ENCODE measurements around the gene TIE1.
A peak's percentile ranks its signal among the peaks of the same experiment; 100 is the strongest.

The TIE1 gene

DNA sequence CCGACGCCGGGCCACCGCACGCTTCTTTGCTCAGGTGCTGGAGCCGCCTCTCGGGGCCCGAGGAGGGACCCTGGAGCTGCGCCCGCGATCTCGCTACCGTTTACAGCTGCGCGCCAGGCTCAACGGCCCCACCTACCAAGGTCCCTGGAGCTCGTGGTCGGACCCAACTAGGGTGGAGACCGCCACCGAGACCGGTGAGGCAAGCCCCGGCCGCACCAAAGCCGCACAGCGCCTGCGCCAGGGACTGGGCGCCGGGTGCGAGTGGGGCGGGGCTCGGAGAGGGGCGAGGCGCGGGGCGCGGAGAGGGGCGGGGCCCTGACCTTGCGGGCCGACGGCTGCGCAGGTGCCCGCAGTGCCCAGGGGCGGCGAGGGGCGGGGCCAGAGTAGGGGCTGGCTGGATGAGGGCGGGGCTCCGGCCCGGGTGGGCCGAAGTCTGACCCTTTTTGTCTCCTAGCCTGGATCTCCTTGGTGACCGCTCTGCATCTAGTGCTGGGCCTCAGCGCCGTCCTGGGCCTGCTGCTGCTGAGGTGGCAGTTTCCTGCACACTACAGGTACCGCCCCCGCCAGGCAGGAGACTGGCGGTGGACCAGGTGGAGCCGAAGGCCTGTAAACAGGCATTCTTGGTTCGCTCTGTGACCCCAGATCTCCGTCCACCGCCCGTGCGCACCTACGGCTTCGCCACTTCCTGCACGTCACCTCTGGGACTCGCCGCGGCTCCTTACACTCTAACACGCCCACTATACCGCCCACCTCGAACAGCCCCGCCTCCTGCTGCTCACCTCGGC, 48.2 kb downstream of the TIE1 start:
- Histone ChIP-seq H3K27me3 (ENCODE audit: control insufficient read depth in 2 of 2, insufficient read depth in 2 of 2, low read length in 2 of 2) (no peaks in the 10 kb centered on the region), H3K4me3 (ENCODE audit: low read length in 2 of 2) (peak overlapping the region; percentile 67 to 78), H3K36me3 (ENCODE audit: control insufficient read depth in 2 of 2, insufficient read depth in 2 of 2, low read length in 2 of 2) (no peaks in the 10 kb centered on the region), H3K4me1 (ENCODE audit: control insufficient read depth in 2 of 2, insufficient read depth in 2 of 2, low read length in 2 of 2) (peaks cover 16 to 29% of the 10 kb centered on the region in 2 donors), H3K9ac (ENCODE audit: low read depth in 1 of 2, low read length in 2 of 2) (peak overlapping the region; percentile 88), H3K27ac (ENCODE audit: low read depth in 2 of 2, low read length in 2 of 2) (peak overlapping the region; percentile 99), H3K9me3 (ENCODE audit: control insufficient read depth in 2 of 2, low read length in 2 of 2) (no peaks in the 10 kb centered on the region)

DNA sequence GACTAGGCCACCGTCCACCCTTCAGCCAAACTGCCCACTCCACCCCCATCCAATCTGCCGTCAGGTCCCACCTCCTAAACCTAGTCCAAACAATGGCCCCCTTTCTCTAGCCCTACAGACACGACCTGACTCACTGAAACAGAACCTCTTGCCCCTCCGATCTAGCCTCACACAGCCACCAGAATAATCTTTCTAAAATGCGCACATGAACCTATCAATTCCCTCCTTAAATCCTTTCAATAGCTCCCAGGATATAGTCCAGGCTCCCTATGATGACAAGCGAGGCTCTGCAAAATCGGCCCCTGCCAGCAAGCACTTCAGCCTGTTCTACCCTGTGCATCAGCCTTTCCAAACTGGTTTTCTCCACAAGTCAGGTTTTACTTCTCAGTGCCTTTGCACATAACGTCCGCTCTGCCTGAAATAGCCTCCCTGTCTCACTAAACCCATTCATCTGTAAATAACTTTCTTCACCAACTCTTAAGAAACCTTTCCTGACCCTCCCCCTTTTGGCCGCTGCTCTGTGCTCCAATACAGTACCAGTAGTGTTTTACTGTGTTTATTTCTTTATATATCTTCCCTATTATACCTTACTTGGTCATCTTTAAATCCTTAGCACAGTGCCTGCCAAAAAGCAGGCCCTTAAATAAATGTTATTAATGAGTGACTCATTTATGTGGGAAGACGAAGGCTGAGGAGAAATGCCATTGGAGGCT, 49.0 kb downstream of the TIE1 start:
- peak overlapping the region; percentile 67 to 78 for H3K4me3 ChIP-seq (ENCODE audit: low read length in 2 of 2)
- H3K27ac ChIP-seq (ENCODE audit: low read depth in 2 of 2, low read length in 2 of 2): peak overlapping the region; percentile 99
- H3K9ac ChIP-seq (ENCODE audit: low read depth in 1 of 2, low read length in 2 of 2): peak overlapping the region; percentile 88

GRCh38 chr1:43350976-43351375, 50.2 kb downstream of the TIE1 start:
- no peaks in the 10 kb centered on the region for H3K36me3 ChIP-seq (ENCODE audit: control insufficient read depth in 2 of 2, insufficient read depth in 2 of 2, low read length in 2 of 2)
- H3K4me1 ChIP-seq (ENCODE audit: control insufficient read depth in 2 of 2, insufficient read depth in 2 of 2, low read length in 2 of 2): peaks cover 16% of the 10 kb centered on the region in 2 donors
- H3K27me3 ChIP-seq (ENCODE audit: control insufficient read depth in 2 of 2, insufficient read depth in 2 of 2, low read length in 2 of 2): no peaks in the 10 kb centered on the region
- no peaks in the 10 kb centered on the region for H3K9me3 ChIP-seq (ENCODE audit: control insufficient read depth in 2 of 2, low read length in 2 of 2)
- no peak overlapping the region for H3K4me3 ChIP-seq (ENCODE audit: low read length in 2 of 2)
- no peak overlapping the region for H3K27ac ChIP-seq (ENCODE audit: low read depth in 2 of 2, low read length in 2 of 2)
- no peak overlapping the region for H3K9ac ChIP-seq (ENCODE audit: low read depth in 1 of 2, low read length in 2 of 2)

More for the DNA sequence above, 49.0 kb downstream of the TIE1 start:
- H3K9me3 ChIP-seq (ENCODE audit: control insufficient read depth in 2 of 2, low read length in 2 of 2): no peaks in the 10 kb centered on the region
- H3K36me3 ChIP-seq (ENCODE audit: control insufficient read depth in 2 of 2, insufficient read depth in 2 of 2, low read length in 2 of 2): no peaks in the 10 kb centered on the region
- H3K27me3 ChIP-seq (ENCODE audit: control insufficient read depth in 2 of 2, insufficient read depth in 2 of 2, low read length in 2 of 2): no peaks in the 10 kb centered on the region
- H3K4me1 ChIP-seq (ENCODE audit: control insufficient read depth in 2 of 2, insufficient read depth in 2 of 2, low read length in 2 of 2): peaks cover 16 to 22% of the 10 kb centered on the region in 2 donors

DNA sequence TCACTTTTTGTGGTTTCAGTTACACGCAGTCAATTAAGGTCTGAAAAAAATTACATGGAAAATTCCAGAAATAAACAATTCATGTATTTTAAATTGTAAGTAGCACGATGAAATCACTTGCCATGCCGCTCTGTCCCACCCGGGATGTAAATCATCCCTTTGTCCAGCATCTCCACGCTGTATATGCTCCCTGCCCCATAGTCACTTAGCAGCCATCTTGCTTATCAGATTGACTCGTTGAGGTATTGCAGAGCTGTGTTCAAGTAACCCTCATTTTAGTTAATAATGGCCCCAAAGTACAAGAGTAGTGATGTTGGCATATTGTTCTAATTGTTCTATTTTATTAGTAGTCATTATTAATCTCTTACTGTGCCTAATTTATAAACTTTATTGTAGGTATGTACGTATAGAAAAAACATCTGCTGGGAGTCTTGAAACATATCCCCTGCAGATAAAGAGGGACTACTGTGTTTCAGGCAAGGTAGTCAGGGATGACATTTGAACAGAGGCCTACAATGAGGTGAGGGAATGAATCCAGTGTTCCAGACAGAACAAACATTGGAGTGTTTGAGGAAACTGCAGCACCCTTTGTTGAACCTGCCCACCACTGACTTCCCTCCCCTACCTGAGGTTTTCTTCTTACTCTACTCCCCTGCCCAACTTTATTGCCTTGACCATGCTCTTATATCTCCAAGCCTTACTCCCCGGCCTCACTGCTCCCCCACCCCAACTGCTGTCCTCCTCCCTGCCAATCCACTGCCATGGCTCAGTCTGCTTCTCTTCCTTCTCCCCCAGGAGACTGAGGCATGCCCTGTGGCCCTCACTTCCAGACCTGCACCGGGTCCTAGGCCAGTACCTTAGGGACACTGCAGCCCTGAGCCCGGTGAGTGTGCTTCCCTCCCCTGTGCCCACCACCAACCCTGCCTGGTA, 50.9 kb downstream of the TIE1 start:
- peaks cover 16% of the 10 kb centered on the region in 2 donors for H3K4me1 ChIP-seq (ENCODE audit: control insufficient read depth in 2 of 2, insufficient read depth in 2 of 2, low read length in 2 of 2)
- no peak overlapping the region for H3K4me3 ChIP-seq (ENCODE audit: low read length in 2 of 2)
- H3K9me3 ChIP-seq (ENCODE audit: control insufficient read depth in 2 of 2, low read length in 2 of 2): no peaks in the 10 kb centered on the region
- peak overlapping the region in 1 of 2 donors; percentile 30 for H3K27ac ChIP-seq (ENCODE audit: low read depth in 2 of 2, low read length in 2 of 2)
- no peaks in the 10 kb centered on the region for H3K36me3 ChIP-seq (ENCODE audit: control insufficient read depth in 2 of 2, insufficient read depth in 2 of 2, low read length in 2 of 2)
- H3K27me3 ChIP-seq (ENCODE audit: control insufficient read depth in 2 of 2, insufficient read depth in 2 of 2, low read length in 2 of 2): no peaks in the 10 kb centered on the region
- no peak overlapping the region for H3K9ac ChIP-seq (ENCODE audit: low read depth in 1 of 2, low read length in 2 of 2)

GRCh38 chr1:43352351-43352705, 51.5 kb downstream of the TIE1 start:
- H3K36me3 ChIP-seq (ENCODE audit: control insufficient read depth in 2 of 2, insufficient read depth in 2 of 2, low read length in 2 of 2): no peaks in the 10 kb centered on the region
- H3K27ac ChIP-seq (ENCODE audit: low read depth in 2 of 2, low read length in 2 of 2): peak overlapping the region in 1 of 2 donors; percentile 30
- no peak overlapping the region for H3K4me3 ChIP-seq (ENCODE audit: low read length in 2 of 2)
- H3K9me3 ChIP-seq (ENCODE audit: control insufficient read depth in 2 of 2, low read length in 2 of 2): no peaks in the 10 kb centered on the region
- no peak overlapping the region for H3K9ac ChIP-seq (ENCODE audit: low read depth in 1 of 2, low read length in 2 of 2)
- peaks cover 16% of the 10 kb centered on the region in 2 donors for H3K4me1 ChIP-seq (ENCODE audit: control insufficient read depth in 2 of 2, insufficient read depth in 2 of 2, low read length in 2 of 2)
- no peaks in the 10 kb centered on the region for H3K27me3 ChIP-seq (ENCODE audit: control insufficient read depth in 2 of 2, insufficient read depth in 2 of 2, low read length in 2 of 2)

GRCh38 chr1:43352881-43353280, 52.1 kb downstream of the TIE1 start:
- Histone ChIP-seq H3K4me1 (ENCODE audit: control insufficient read depth in 2 of 2, insufficient read depth in 2 of 2, low read length in 2 of 2) (peaks cover 17 to 18% of the 10 kb centered on the region in 2 donors), H3K36me3 (ENCODE audit: control insufficient read depth in 2 of 2, insufficient read depth in 2 of 2, low read length in 2 of 2) (no peaks in the 10 kb centered on the region), H3K4me3 (ENCODE audit: low read length in 2 of 2) (no peak overlapping the region), H3K27ac (ENCODE audit: low read depth in 2 of 2, low read length in 2 of 2) (no peak overlapping the region), H3K9me3 (ENCODE audit: control insufficient read depth in 2 of 2, low read length in 2 of 2) (no peaks in the 10 kb centered on the region), H3K27me3 (ENCODE audit: control insufficient read depth in 2 of 2, insufficient read depth in 2 of 2, low read length in 2 of 2) (no peaks in the 10 kb centered on the region), H3K9ac (ENCODE audit: low read depth in 1 of 2, low read length in 2 of 2) (no peak overlapping the region)

- Histone ChIP-seq H3K9me3 (ENCODE audit: control insufficient read depth in 2 of 2, low read length in 2 of 2) (no peaks in the 10 kb centered on the region), H3K4me3 (ENCODE audit: low read length in 2 of 2) (no peak overlapping the region), H3K9ac (ENCODE audit: low read depth in 1 of 2, low read length in 2 of 2) (no peak overlapping the region), H3K4me1 (ENCODE audit: control insufficient read depth in 2 of 2, insufficient read depth in 2 of 2, low read length in 2 of 2) (peaks cover 14 to 15% of the 10 kb centered on the region in 2 donors), H3K27ac (ENCODE audit: low read depth in 2 of 2, low read length in 2 of 2) (no peak overlapping the region), H3K27me3 (ENCODE audit: control insufficient read depth in 2 of 2, insufficient read depth in 2 of 2, low read length in 2 of 2) (no peaks in the 10 kb centered on the region), H3K36me3 (ENCODE audit: control insufficient read depth in 2 of 2, insufficient read depth in 2 of 2, low read length in 2 of 2) (no peaks in the 10 kb centered on the region)
Observed at GRCh38 chr1:43354471-43354870, 53.7 kb downstream of the TIE1 start.

DNA sequence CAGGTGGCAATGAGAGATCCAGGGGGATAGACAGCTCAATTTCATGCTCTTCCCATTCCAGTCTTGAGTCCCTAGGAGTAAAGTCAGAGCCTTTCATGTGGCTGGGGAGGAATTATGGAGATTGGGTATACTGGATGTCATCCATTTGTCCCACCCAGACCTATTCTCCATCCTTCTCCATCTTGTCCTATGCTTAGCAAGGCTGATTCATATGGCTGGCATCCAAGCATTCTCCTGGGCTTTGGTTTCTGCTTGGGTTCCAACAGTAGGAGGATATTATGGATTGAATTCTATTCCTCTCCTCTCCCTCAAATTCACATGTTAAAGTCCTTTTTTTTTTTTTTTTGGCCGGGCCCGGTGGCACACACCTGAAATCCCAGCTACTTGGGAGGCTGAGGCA, 54.2 kb downstream of the TIE1 start:
- H3K9me3 ChIP-seq (ENCODE audit: control insufficient read depth in 2 of 2, low read length in 2 of 2): no peaks in the 10 kb centered on the region
- no peaks in the 10 kb centered on the region for H3K36me3 ChIP-seq (ENCODE audit: control insufficient read depth in 2 of 2, insufficient read depth in 2 of 2, low read length in 2 of 2)
- H3K27me3 ChIP-seq (ENCODE audit: control insufficient read depth in 2 of 2, insufficient read depth in 2 of 2, low read length in 2 of 2): no peaks in the 10 kb centered on the region
- no peak overlapping the region for H3K4me3 ChIP-seq (ENCODE audit: low read length in 2 of 2)
- H3K9ac ChIP-seq (ENCODE audit: low read depth in 1 of 2, low read length in 2 of 2): no peak overlapping the region
- H3K27ac ChIP-seq (ENCODE audit: low read depth in 2 of 2, low read length in 2 of 2): no peak overlapping the region
- peaks cover 10 to 15% of the 10 kb centered on the region in 2 donors for H3K4me1 ChIP-seq (ENCODE audit: control insufficient read depth in 2 of 2, insufficient read depth in 2 of 2, low read length in 2 of 2)

DNA sequence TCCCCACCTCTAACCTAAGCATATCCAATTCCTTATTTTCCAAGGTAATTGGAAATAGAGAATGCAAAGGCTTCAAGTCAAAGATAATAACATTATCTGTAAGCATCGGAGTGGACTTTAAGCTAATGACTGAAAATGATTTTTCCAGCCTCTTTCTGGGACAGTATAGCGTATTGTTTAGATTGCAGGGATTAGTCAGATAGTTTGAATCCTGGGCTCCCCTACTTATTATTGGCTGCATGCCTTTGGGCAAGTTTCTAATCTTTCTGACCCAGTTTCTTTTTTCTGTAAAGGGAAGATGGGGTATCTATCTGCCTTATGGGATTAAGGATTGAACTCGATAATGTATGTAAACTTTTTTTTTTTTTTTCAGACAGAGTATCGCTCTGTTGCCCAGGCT, 56.5 kb downstream of the TIE1 start:
- Histone ChIP-seq H3K4me1 (ENCODE audit: control insufficient read depth in 2 of 2, insufficient read depth in 2 of 2, low read length in 2 of 2) (peaks cover 15 to 18% of the 10 kb centered on the region in 2 donors), H3K36me3 (ENCODE audit: control insufficient read depth in 2 of 2, insufficient read depth in 2 of 2, low read length in 2 of 2) (peaks cover 5 to 19% of the 10 kb centered on the region in 2 donors), H3K9ac (ENCODE audit: low read depth in 1 of 2, low read length in 2 of 2) (no peak overlapping the region), H3K27ac (ENCODE audit: low read depth in 2 of 2, low read length in 2 of 2) (no peak overlapping the region), H3K9me3 (ENCODE audit: control insufficient read depth in 2 of 2, low read length in 2 of 2) (no peaks in the 10 kb centered on the region), H3K4me3 (ENCODE audit: low read length in 2 of 2) (no peak overlapping the region), H3K27me3 (ENCODE audit: control insufficient read depth in 2 of 2, insufficient read depth in 2 of 2, low read length in 2 of 2) (no peaks in the 10 kb centered on the region)

Measured in mucosa of rectum (tissue), 2 donors.